HUES64 (cell line): Measurements from ENCODE around the gene ROR1.

Source experiments
- H3K27ac ChIP-seq: 2 replicates; pipeline ENCODE4 v1.7.0; 2013; ENCODE audit warnings: low read depth, low read length, inconsistent platforms
- H3K27me3 ChIP-seq: 2 replicates; pipeline ENCODE4 v1.6.1; 2013; ENCODE audit warnings: mild to moderate bottlenecking, low read length; ENCODE audit not compliant: insufficient read depth
- H3K36me3 ChIP-seq: 2 replicates; pipeline ENCODE4 v1.6.1; 2013; ENCODE audit warnings: mild to moderate bottlenecking, low read length; ENCODE audit not compliant: insufficient read depth
- H3K4me1 ChIP-seq: 2 replicates; pipeline ENCODE4 v1.6.1; 2013; ENCODE audit warnings: mild to moderate bottlenecking, low read length, moderate library complexity; ENCODE audit not compliant: insufficient read depth
- H3K4me3 ChIP-seq: 2 replicates; pipeline ENCODE4 v1.5.1; 2013; ENCODE audit warnings: mild to moderate bottlenecking, low read length, moderate library complexity
- H3K9ac ChIP-seq: 2 replicates; pipeline ENCODE4 v1.6.1; 2013; ENCODE audit warnings: mild to moderate bottlenecking, low read depth, low read length
- H3K9me3 ChIP-seq: 2 replicates; pipeline ENCODE4 v1.6.1; 2013; ENCODE audit warnings: low read depth, low read length; ENCODE audit not compliant: insufficient read depth
- WGBS: fragments of 150-250, 120-280 bp; methylation state at CpG from one replicate; pipeline ENCODE4 v1.1.7; 2013; ENCODE audit warnings: missing lambda C conversion rate; 5-methylcytosine and 5-hydroxymethylcytosine counted together

Gene ROR1

DNA sequence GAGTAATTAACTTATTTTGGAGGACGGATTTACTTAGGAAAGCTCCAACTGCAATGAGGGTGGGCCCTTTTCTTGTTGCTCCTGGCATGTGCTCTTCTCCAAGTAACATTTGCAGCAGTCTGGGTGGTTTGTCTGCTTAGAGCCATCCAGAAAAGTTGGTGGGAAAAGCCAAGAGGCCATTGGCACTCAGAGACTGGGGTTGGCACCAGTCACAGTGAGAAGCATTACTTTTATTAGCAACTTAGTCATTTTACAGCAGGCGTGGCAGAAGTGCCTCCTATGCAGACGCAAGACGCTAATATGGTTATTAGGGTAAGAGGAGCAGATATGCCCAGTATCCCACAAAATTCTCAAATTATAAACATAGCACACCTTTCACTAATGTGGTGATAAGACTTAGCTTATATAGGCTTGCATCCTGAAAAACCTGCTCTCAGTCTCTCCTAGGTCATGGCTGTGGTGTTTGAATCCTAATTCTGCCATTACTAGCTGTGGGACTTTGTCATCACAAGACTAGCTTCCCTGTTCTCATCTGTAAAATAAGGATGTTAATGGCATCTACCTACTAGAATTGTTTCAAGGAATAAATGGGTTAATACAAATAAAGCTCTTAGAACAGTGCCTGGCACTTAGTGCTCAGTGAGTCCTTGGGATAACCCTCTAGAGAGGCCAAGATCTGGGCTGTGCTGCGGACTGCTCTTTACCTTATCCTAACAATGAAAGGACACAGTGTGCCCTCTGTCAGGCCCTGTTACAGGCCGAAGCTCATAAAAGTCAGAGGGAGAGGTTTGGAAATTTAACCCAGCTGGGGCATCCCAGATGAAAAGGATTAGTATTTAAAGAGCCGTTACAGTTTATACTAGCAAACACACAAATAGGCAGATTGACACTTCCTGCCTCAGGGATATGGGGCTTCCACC is 154.6 kb downstream of the ROR1 start:
- Histone ChIP-seq H3K9ac (no peak overlapping the region), H3K27me3 (no peaks in the 10 kb centered on the region), H3K36me3 (no peaks in the 10 kb centered on the region), H3K27ac (no peak overlapping the region), H3K4me1 (peaks cover 18% of the 10 kb centered on the region), H3K4me3 (no peak overlapping the region), H3K9me3 (no peaks in the 10 kb centered on the region)
- 86% methylated on average over 6 of the region's 7 CpGs for whole genome bisulfite sequencing

GRCh38 chr1:63929106-63929478 is 155.3 kb downstream of the ROR1 start:
- WGBS = 69% methylated on average over 2 of the region's 3 CpGs
- Histone ChIP-seq H3K27ac (no peak overlapping the region), H3K27me3 (no peaks in the 10 kb centered on the region), H3K4me3 (no peak overlapping the region), H3K9me3 (no peaks in the 10 kb centered on the region), H3K9ac (no peak overlapping the region), H3K4me1 (peaks cover 18% of the 10 kb centered on the region), H3K36me3 (no peaks in the 10 kb centered on the region)

DNA sequence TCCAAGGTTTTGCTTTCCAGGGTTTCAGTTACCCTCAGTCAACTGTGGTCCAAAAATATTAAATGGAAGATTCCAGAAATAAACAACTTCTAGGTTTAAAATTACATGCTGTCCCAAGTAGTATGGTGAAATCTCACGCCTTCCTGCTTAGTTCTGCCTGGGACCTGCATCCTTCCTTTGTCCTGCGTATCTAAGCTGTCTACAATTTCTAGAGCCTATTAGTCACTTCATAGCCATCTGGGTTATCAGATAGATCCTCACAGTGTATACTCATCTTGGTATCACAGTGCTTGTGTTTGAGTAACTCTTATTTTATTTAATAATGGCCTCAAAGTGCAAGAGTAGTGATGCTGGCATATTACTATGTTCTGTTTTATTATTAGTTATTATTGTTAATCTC is 157.7 kb downstream of the ROR1 start:
- Histone ChIP-seq H3K4me3 (no peak overlapping the region), H3K9me3 (no peaks in the 10 kb centered on the region), H3K36me3 (no peaks in the 10 kb centered on the region), H3K9ac (no peak overlapping the region), H3K4me1 (peaks cover 18% of the 10 kb centered on the region), H3K27me3 (no peaks in the 10 kb centered on the region), H3K27ac (no peak overlapping the region)
- WGBS = 95% methylated on average over 2 of the region's 2 CpGs

DNA sequence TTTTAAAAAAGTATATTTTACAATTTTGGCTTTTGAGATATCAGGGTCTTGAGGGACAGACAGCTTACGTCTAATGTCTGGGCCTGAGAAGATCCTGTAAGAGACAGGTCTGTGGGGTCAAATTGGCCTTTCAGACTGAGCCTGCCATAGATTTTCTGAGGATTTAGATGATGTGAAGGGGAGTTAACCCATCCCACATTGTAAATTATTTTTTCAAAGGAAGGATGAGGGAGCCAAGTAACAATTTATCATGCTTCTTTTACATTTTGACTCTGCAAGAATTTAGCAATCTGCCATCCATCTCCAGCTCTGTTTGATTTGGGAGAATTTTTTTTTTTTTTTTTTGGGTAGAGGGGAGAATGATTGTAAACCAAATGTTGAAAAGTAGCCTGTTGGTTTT is 160.9 kb downstream of the ROR1 start:
- H3K9me3 ChIP-seq = no peaks in the 10 kb centered on the region
- WGBS = 97% methylated on average over 1 of the region's 1 CpG

GRCh38 chr1:63935143-63935542 is 161.3 kb downstream of the ROR1 start:
- no peak overlapping the region for H3K9ac ChIP-seq
- no peaks in the 10 kb centered on the region for H3K36me3 ChIP-seq
- H3K27me3 ChIP-seq = no peaks in the 10 kb centered on the region
- peaks cover 2% of the 10 kb centered on the region; the same call in 1 of the 2 replicates for H3K4me1 ChIP-seq
- H3K9me3 ChIP-seq = no peaks in the 10 kb centered on the region
- WGBS = no CpG with 5 or more reads among the region's 1 CpG
- no peak overlapping the region for H3K4me3 ChIP-seq
- H3K27ac ChIP-seq = no peak overlapping the region

More for the DNA sequence above, 160.9 kb downstream of the ROR1 start:
- Histone ChIP-seq H3K4me1 (peaks cover 4% of the 10 kb centered on the region; the same call in 1 of the 2 replicates), H3K4me3 (no peak overlapping the region), H3K9ac (no peak overlapping the region), H3K36me3 (no peaks in the 10 kb centered on the region), H3K27ac (no peak overlapping the region), H3K27me3 (no peaks in the 10 kb centered on the region)

DNA sequence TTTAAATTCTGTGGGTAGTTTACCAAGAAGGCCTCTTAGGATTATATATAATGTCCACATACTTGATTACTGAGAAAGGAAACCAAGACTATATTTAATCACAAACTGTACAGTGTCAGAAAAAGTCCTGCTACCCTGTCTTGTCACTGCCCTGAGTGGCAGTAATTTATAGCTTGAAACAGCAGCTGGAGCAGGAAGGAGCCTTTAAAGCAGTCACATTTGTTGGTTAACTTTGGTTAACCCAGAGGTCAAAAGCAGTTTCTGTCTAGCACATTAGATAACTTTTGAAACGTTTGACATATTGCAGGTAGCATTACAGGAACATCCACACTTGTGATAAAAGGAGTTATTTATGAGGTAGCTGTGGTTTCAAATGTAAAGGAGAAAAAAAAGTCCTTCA is 161.7 kb downstream of the ROR1 start:
- no peaks in the 10 kb centered on the region for H3K27me3 ChIP-seq
- H3K4me3 ChIP-seq = no peak overlapping the region
- no peaks in the 10 kb centered on the region for H3K36me3 ChIP-seq
- no peaks in the 10 kb centered on the region for H3K4me1 ChIP-seq
- no peak overlapping the region for H3K27ac ChIP-seq
- H3K9ac ChIP-seq = no peak overlapping the region
- 91% methylated on average over 1 of the region's 1 CpG for WGBS
- H3K9me3 ChIP-seq = no peaks in the 10 kb centered on the region

DNA sequence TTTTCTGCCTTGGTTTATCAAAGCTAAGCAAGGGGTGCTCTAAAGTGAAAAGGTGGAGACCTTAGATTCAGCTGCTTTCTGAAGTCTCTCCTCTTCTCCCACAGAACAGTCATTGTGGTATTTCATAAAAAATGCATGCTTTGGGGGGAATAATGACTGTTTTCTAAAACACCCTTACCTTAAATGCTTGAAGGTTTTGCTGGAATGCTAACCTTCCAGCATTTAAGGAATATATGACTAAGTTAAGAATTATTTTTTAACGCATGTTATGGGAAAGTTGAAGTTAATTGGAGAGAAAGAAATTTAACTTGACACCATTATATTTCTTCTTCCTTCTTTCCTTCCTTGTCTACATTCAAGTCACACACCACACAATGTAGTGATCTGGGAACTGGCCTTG is 162.5 kb downstream of the ROR1 start:
- Histone ChIP-seq H3K9ac (no peak overlapping the region), H3K27me3 (no peaks in the 10 kb centered on the region), H3K9me3 (no peaks in the 10 kb centered on the region), H3K4me3 (no peak overlapping the region), H3K4me1 (no peaks in the 10 kb centered on the region), H3K36me3 (no peaks in the 10 kb centered on the region), H3K27ac (no peak overlapping the region)
- no CpG with 5 or more reads among the region's 1 CpG for WGBS

- H3K4me1 ChIP-seq = no peaks in the 10 kb centered on the region
- H3K36me3 ChIP-seq = no peaks in the 10 kb centered on the region
- WGBS = 91% methylated on average over 2 of the region's 2 CpGs
- H3K27ac ChIP-seq = no peak overlapping the region
- no peak overlapping the region for H3K9ac ChIP-seq
- H3K4me3 ChIP-seq = no peak overlapping the region
- H3K9me3 ChIP-seq = no peaks in the 10 kb centered on the region
- H3K27me3 ChIP-seq = no peaks in the 10 kb centered on the region
Observed at GRCh38 chr1:63936801-63937200, 163.0 kb downstream of the ROR1 start.

- Histone ChIP-seq H3K9me3 (no peaks in the 10 kb centered on the region), H3K36me3 (no peaks in the 10 kb centered on the region), H3K4me3 (no peak overlapping the region), H3K27ac (no peak overlapping the region), H3K9ac (no peak overlapping the region), H3K27me3 (no peaks in the 10 kb centered on the region), H3K4me1 (no peaks in the 10 kb centered on the region)
- 81% methylated on average over 3 of the region's 3 CpGs for WGBS
Observed at GRCh38 chr1:63937461-63938022, 163.7 kb downstream of the ROR1 start.

- no peaks in the 10 kb centered on the region for H3K27me3 ChIP-seq
- H3K36me3 ChIP-seq = no peaks in the 10 kb centered on the region
- no peak overlapping the region for H3K27ac ChIP-seq
- H3K4me3 ChIP-seq = no peak overlapping the region
- peaks cover 17% of the 10 kb centered on the region for H3K4me1 ChIP-seq
- H3K9me3 ChIP-seq = no peaks in the 10 kb centered on the region
- WGBS = 94% methylated on average over 2 of the region's 2 CpGs
- no peak overlapping the region for H3K9ac ChIP-seq
Observed at GRCh38 chr1:63940440-63940839, 166.6 kb downstream of the ROR1 start.

DNA sequence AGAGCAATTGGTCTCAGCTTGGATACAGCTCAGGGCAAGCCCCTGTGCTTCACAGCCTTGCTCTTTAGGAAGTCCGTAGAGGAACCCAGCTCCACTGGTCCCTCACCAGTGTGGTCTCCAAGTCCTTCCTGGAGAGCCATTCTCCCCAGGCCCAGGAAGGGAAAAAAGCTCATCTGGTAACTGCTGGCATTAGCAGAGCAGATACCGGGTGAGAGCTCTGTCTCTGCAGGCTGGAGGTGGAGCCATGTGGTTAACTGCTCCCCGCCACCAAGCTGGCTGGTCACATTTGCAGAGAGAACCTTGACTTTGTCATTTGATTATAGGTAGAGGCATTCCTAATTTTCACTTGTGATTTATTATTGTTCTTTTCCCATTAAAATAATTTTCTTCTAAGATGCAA is 169.6 kb downstream of the ROR1 start:
- Histone ChIP-seq H3K9ac (no peak overlapping the region), H3K36me3 (no peaks in the 10 kb centered on the region), H3K4me1 (peaks cover 17% of the 10 kb centered on the region), H3K9me3 (no peaks in the 10 kb centered on the region), H3K4me3 (no peak overlapping the region), H3K27ac (no peak overlapping the region), H3K27me3 (no peaks in the 10 kb centered on the region)
- 84% methylated on average over 3 of the region's 3 CpGs for WGBS
